Activated T-cell treated with anti-CD3 and anti-CD28 coated beads, Interleukin-2, amount 50 U/mL, for 72 hours (primary cell): Measurements from ENCODE around the gene MT1G. TPM values are rescaled to one million over a fixed set of nuclear protein-coding genes. Genes with fewer than 3 reads are reported as not detected.
A peak's percentile ranks its signal among the peaks of the same experiment; 100 is the strongest.

ENCODE experiments used
- ATAC-seq, 2 donors: fragments of 150-1000 bp; cut with Tn5 transposase; replicated peaks in 1 of 2; 2 replicates each; pipeline ENCODE4 v1.10.0; 2021; ENCODE audit warnings: moderate library complexity in 2 of 2, mild to moderate bottlenecking in 1 of 2
- DNase-seq, 2 donors: peaks; one replicate each; pipeline ENCODE4 v3.0.0; 2021 to 2022; ENCODE audit warnings: mixed read lengths in 1 of 2
- H3K27ac Mint-ChIP-seq: one replicate; pipeline ENCODE4 v1.8.0; 2022; ENCODE audit warnings: mild to moderate bottlenecking, moderate library complexity, mixed read lengths
- H3K27me3 Mint-ChIP-seq: one replicate; pipeline ENCODE4 v1.8.0; 2022; ENCODE audit warnings: low read depth, mixed read lengths
- H3K36me3 Mint-ChIP-seq, 2 donors: one replicate each; pipeline ENCODE4 v1.8.0; 2022; ENCODE audit warnings: mixed read lengths in 2 of 2, mild to moderate bottlenecking in 1 of 2; ENCODE audit not compliant: insufficient read depth in 2 of 2
- H3K4me1 Mint-ChIP-seq: one replicate; pipeline ENCODE4 v1.8.0; 2022; ENCODE audit warnings: low read depth, mixed read lengths
- H3K4me3 Mint-ChIP-seq, 2 donors: one replicate each; pipeline ENCODE4 v1.8.0; 2022; ENCODE audit warnings: mild to moderate bottlenecking in 2 of 2, mixed read lengths in 2 of 2, moderate library complexity in 2 of 2
- H3K9me3 Mint-ChIP-seq, 2 donors: one replicate each; pipeline ENCODE4 v1.8.0; 2022; ENCODE audit warnings: mixed read lengths in 2 of 2
- total RNA-seq, 2 donors: library from RNA; stranded (reverse); gene quantifications; one replicate each; pipeline ENCODE4 v1.2.3, GENCODE V29; 2022

MT1G gene
- total RNA-seq, 2 donors from 2014 or later: 26.8 to 45.6 TPM

GRCh38 chr16:56647641-56648431 is 20.0 kb downstream of the MT1G start:
- DNase-seq: no peak
- ATAC-seq: no peak
- Mint-ChIP-seq H3K27ac (no peak overlapping the region), H3K36me3 (no peaks in the 10 kb centered on the region), H3K4me3 (no peak overlapping the region), H3K4me1 (peaks cover 15% of the 10 kb centered on the region), H3K27me3 (peaks cover 30% of the 10 kb centered on the region), H3K9me3 (no peaks in the 10 kb centered on the region)

GRCh38 chr16:56645838-56646237 is 22.0 kb downstream of the MT1G start:
- H3K27me3 Mint-ChIP-seq: peaks cover 26% of the 10 kb centered on the region
- DNase-seq: no peak

GRCh38 chr16:56645311-56645710 is 22.6 kb downstream of the MT1G start:
- H3K36me3 Mint-ChIP-seq: no peaks in the 10 kb centered on the region
- DNase-seq (no peak), ATAC-seq (no peak)
- H3K4me1 Mint-ChIP-seq: peaks cover 27% of the 10 kb centered on the region
- no peak overlapping the region for H3K27ac Mint-ChIP-seq
- peaks cover 32% of the 10 kb centered on the region for H3K27me3 Mint-ChIP-seq
- no peak overlapping the region for H3K4me3 Mint-ChIP-seq
- no peaks in the 10 kb centered on the region for H3K9me3 Mint-ChIP-seq

More at GRCh38 chr16:56645838-56646237, 22.0 kb downstream of the MT1G start:
- Mint-ChIP-seq H3K4me1 (peaks cover 27% of the 10 kb centered on the region), H3K4me3 (no peak overlapping the region), H3K36me3 (no peaks in the 10 kb centered on the region), H3K9me3 (no peaks in the 10 kb centered on the region), H3K27ac (no peak overlapping the region)
- no peak for ATAC-seq

GRCh38 chr16:56643833-56644232 is 24.0 kb downstream of the MT1G start:
- Mint-ChIP-seq H3K4me3 (peak overlapping the region; percentile 74), H3K27ac (no peak overlapping the region), H3K36me3 (no peaks in the 10 kb centered on the region), H3K4me1 (peaks cover 27% of the 10 kb centered on the region), H3K9me3 (no peaks in the 10 kb centered on the region), H3K27me3 (peaks cover 39% of the 10 kb centered on the region)
- ATAC-seq: no peak
- DNase-seq: no peak

GRCh38 chr16:56643080-56643778 is 24.6 kb downstream of the MT1G start:
- H3K4me3 Mint-ChIP-seq: peak overlapping the region; percentile 74
- ATAC-seq: peak; percentile 100
- H3K27ac Mint-ChIP-seq: no peak overlapping the region
- H3K36me3 Mint-ChIP-seq: no peaks in the 10 kb centered on the region
- no peaks in the 10 kb centered on the region for H3K9me3 Mint-ChIP-seq
- peak; percentile 87 to 89 for DNase-seq
- peaks cover 40% of the 10 kb centered on the region for H3K27me3 Mint-ChIP-seq
- peaks cover 27% of the 10 kb centered on the region for H3K4me1 Mint-ChIP-seq

GRCh38 chr16:56641166-56641565 is 26.7 kb downstream of the MT1G start:
- Mint-ChIP-seq H3K36me3 (no peaks in the 10 kb centered on the region), H3K27me3 (peaks cover 52% of the 10 kb centered on the region), H3K9me3 (no peaks in the 10 kb centered on the region), H3K4me1 (peaks cover 43% of the 10 kb centered on the region), H3K27ac (no peak overlapping the region), H3K4me3 (no peak overlapping the region)
- DNase-seq (no peak), ATAC-seq (no peak)

GRCh38 chr16:56640076-56640475 is 27.8 kb downstream of the MT1G start:
- DNase-seq (no peak), ATAC-seq (no peak)
- Mint-ChIP-seq H3K4me1 (peaks cover 51% of the 10 kb centered on the region), H3K4me3 (no peak overlapping the region), H3K27me3 (peaks cover 62% of the 10 kb centered on the region), H3K36me3 (no peaks in the 10 kb centered on the region), H3K27ac (no peak overlapping the region), H3K9me3 (no peaks in the 10 kb centered on the region)

GRCh38 chr16:56639045-56639444 is 28.8 kb downstream of the MT1G start:
- Mint-ChIP-seq H3K9me3 (no peaks in the 10 kb centered on the region), H3K27ac (no peak overlapping the region), H3K4me3 (no peak overlapping the region), H3K27me3 (peaks cover 72% of the 10 kb centered on the region), H3K36me3 (no peaks in the 10 kb centered on the region), H3K4me1 (peaks cover 52% of the 10 kb centered on the region)
- DNase-seq: no peak
- ATAC-seq: no peak

GRCh38 chr16:56637814-56638750 is 29.8 kb downstream of the MT1G start, which contains the start of gene MT1A:
Gene MT1A (plus strand): TSS chr16:56638666. CDS start chr16:56638739, 73 bp downstream.
- DNase-seq: peak; percentile 48 to 58
- no peak within 1 kb of the TSS for H3K27ac Mint-ChIP-seq
- peak within 1 kb of the TSS; percentile 84 for H3K4me3 Mint-ChIP-seq
- H3K27me3 Mint-ChIP-seq: peaks cover 82% of the 10 kb centered on the region
- peaks cover 48% of the 10 kb centered on the region for H3K4me1 Mint-ChIP-seq
- H3K36me3 Mint-ChIP-seq: no peaks in the 10 kb centered on the region
- peak; percentile 62 to 70 for ATAC-seq
- no peaks in the 10 kb centered on the region for H3K9me3 Mint-ChIP-seq

- ATAC-seq: no peak
- Mint-ChIP-seq H3K36me3 (no peaks in the 10 kb centered on the region), H3K27ac (no peak overlapping the region), H3K27me3 (peaks cover 91% of the 10 kb centered on the region), H3K4me3 (peak overlapping the region in 1 of 2 donors; percentile 84), H3K4me1 (peaks cover 44% of the 10 kb centered on the region), H3K9me3 (no peaks in the 10 kb centered on the region)
- DNase-seq: no peak
These were observed 31.1 kb downstream of the MT1G start for GRCh38 chr16:56636616-56637413.

- peaks cover 49% of the 10 kb centered on the region for H3K4me1 Mint-ChIP-seq
- no peak for ATAC-seq
- peak overlapping the region; percentile 68 to 84 for H3K4me3 Mint-ChIP-seq
- H3K27me3 Mint-ChIP-seq: peaks cover 95% of the 10 kb centered on the region
- no peak overlapping the region for H3K27ac Mint-ChIP-seq
- H3K36me3 Mint-ChIP-seq: no peaks in the 10 kb centered on the region
- no peaks in the 10 kb centered on the region for H3K9me3 Mint-ChIP-seq
- DNase-seq: no peak
These were observed 32.4 kb downstream of the MT1G start for GRCh38 chr16:56635441-56635967.
